ENCODE data around the gene MTCH1.

DNA sequence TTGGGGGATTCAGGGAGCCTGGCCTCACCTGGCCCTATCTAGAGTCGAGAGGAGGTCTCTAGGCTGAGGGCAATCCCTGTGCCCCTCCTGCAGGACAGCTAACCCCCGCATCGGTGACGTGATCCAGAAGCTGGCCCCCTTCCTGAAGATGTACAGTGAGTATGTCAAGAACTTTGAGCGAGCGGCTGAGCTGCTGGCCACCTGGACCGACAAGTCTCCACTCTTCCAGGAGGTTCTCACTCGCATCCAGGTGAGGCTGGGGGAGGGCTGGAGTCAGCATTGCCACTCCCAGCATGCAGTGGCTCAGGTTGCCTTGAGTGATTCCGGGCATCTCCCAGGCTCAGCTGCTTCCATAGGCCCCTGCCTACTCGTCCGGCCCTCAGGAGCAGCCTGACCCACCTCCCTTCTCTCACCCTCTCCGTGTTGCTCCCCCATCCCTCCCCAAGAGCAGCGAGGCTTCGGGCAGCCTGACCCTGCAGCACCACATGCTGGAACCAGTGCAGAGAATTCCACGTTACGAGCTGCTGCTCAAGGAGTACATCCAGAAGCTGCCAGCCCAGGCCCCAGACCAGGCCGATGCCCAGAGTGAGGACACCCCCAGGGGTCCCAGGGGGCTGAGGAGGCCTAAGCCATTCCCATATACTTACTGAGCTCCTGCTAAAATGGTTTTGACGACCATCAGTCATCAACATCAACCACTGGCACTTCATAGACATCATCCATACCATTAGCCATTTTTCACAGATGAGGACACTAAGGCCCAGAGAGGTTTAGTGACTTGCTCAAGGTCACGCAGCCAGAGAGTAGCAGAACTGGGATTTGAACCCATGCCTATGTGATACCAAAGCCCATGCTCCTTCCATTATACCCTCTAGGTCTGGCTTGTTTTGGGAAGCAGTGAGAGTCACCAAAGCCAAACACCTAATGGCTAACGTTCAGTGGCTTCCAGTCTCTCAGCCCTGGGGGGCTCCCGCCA is 27.8 kb upstream of the MTCH1 start:
- no peak for TF ChIP-seq NFIC (IDR thresholded peaks at IDR 0.05)
- no peak for TF ChIP-seq EGR1 (IDR thresholded peaks at IDR 0.05)
- TF ChIP-seq RAD21 (IDR thresholded peaks at IDR 0.05; ENCODE audit: low read depth), result no peak
- TF ChIP-seq CREB1 (IDR thresholded peaks at IDR 0.05; ENCODE audit: low read depth), result no peak
- no peak for TF ChIP-seq TAF1 (IDR thresholded peaks at IDR 0.05; ENCODE audit: low read depth)
- TF ChIP-seq FOXM1 (IDR thresholded peaks at IDR 0.05; ENCODE audit: borderline replicate concordance, low read depth), result no peak
- no peak for TF ChIP-seq CEBPB (IDR thresholded peaks at IDR 0.05)
- TF ChIP-seq, protein P1, sequence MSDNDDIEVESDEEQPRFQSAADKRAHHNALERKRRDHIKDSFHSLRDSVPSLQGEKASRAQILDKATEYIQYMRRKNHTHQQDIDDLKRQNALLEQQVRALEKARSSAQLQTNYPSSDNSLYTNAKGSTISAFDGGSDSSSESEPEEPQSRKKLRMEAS (IDR thresholded peaks at IDR 0.05), result no peak
- TF ChIP-seq EP300 (IDR thresholded peaks at IDR 0.05; ENCODE audit: borderline replicate concordance), result no peak
